HG03139 (cell line): ENCODE data around the gene PLEKHH1.
A peak's percentile ranks its signal among the peaks of the same experiment; 100 is the strongest.
"Not testable (repeated sequence)": the region's sequence is repeated elsewhere in the genome, so short reads cannot be mapped to it uniquely, and the experiment has no call there.

ENCODE experiments used
- ATAC-seq: cut with Tn5 transposase; IDR thresholded peaks from one replicate; pipeline ENCODE4 v1.9.1; 2021; ENCODE audit not compliant: unreplicated experiment

PLEKHH1 gene

DNA sequence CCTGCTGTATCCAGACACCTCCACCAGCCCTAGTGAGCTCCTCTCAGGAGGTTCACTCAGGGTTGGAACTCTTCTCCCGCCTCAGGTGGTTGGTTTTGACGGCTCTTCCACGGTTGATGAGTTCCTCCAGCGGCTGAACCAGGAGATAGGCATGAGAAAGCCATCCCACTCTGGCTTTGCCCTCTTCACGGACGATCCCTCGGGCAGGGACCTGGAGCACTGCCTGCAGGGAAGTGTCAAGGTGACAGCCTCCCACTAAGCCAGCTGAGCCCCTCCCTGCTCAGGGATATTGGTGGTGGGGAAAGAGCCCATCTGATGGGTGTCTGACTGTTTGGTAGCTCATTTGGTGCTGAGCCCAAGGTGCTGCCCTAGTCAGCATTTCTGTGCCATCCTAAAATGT, 46.5 kb downstream of the PLEKHH1 start:
- no peak for ATAC-seq

DNA sequence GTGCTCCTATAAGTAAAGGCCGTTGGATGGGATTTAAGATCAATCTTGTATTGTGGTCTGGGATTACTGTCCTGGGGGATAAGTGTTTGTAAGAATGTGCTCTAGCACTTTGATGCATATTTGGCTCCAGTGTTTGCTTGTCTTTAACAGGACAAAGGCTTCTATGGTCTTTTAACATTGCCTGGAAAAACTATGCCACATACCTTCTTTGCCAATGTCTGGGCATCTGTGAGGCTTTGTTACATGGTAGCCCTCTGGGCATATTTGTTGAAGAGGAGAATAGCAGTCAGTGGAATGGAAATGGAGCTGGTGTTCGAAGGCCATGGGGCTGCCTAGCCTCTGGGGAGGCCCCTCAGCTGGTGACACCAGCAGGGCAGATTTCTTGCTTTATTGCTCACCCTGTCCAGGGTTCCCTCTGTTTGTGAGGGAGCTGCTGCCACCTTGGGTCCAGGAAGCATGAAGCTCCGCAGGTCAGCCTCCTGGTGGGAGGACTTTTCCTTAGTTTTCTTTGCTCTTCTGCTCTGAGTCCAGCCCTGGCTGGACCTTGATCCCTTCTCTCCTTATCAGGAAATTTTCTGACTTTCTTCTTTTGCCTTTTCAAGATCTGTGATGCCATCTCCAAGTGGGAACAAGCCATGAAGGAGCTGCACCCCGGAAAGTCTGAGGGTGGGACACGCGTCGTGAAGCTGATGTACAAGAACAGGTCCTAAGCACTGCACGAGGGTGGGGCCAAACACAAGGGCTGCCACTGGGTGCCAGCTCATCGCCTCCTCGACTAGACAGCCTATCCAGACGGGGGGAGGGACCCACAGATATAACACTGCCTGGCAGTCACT, 47.5 kb downstream of the PLEKHH1 start:
- ATAC-seq: no peak

DNA sequence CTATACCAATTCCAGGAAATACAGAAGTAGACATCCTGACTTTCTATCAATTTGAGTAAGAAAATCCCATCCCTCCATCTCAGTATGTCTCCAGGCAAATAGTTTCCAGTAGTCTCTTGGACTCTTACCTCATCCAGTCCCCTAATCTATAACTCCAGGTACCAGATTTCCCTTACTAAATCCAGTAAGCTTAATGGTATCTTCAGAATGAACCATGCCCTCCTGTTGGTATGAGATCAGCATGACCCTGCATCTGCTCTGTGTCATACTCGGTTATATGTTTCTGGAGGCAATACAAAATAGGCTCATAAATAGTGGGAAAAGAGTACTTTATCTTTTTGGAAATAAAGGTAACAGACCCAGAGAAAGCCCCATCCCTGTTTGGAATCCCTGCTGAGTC, 48.6 kb downstream of the PLEKHH1 start:
- ATAC-seq: no peak

DNA sequence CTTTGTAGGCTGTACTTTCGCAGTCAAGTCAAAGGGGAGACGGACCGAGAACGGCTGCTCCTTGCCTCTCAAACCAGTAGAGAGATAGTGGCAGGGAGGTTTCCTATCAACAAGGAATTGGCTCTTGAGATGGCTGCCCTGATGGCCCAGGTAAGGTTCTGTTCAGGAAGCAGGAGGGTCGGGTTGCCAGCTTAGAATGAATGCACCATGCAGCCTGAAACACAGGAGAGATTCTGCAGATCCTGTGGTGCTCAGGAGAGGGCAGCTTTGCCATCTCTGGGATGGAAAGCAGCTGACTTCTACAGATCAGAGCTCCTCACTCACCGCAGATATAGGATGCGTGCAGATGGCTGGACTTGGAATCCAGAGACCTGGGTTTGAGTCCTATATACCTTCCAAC, 49.0 kb downstream of the PLEKHH1 start:
- no peak for ATAC-seq

DNA sequence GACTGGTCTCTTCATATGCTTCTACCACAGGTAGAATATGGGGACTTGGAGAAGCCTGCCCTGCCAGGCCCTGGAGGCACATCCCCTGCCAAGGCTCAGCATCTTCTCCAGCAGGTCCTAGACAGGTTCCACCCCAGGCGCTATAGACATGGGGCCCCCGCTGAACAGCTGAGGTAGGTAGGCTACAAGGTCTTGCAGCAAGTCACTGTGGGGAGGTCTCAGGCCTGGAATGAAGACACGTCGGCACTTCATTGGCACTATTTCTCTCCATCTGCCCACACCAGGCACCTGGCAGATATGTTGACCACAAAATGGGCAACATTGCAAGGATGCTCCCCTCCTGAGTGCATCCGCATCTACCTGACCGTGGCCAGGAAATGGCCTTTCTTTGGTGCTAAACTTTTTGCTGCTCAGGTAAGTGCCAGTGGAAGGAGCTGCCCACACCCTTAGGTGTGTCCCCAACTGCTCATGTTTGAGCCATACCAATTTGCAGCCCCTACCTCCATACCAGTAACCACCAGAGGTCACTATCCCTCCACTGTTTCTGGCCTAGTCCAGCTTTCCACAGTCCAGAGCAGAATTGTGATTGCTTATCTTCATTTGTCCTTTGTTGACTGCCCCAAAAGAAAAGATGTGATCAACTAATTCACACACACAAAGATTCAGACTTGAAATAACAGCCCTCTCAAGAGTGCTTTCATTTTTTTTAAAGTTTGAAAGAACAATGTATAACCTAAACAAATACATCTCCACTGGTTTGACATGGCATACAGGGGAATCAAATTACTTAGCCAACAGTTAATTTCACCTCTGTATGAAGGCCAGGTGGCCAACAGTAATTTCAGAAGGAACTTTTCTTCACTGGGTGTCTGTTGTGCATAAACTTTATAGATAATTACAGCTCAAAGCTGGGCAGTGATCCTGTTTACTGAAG, 50.9 kb downstream of the PLEKHH1 start:
- ATAC-seq: no peak

DNA sequence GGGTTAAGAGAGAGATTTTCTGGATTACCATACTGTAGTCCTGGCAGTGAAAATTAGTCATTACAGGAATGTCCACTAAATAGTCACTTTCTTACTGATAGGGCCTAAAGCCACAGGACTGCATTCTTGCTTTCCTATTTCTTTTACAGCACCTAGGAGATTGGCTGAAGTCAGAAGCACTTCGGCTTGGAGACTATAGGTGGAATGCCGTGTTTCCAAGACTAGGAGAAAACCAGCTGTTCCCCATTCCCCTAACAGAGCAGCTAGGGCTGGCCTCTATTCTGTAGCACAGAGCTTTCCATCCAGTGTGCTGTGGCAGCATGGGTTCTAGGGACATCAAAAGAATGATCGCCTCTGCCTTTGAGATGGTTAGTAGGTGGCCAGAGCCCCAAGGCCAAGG, 51.9 kb downstream of the PLEKHH1 start:
- no peak for ATAC-seq

DNA sequence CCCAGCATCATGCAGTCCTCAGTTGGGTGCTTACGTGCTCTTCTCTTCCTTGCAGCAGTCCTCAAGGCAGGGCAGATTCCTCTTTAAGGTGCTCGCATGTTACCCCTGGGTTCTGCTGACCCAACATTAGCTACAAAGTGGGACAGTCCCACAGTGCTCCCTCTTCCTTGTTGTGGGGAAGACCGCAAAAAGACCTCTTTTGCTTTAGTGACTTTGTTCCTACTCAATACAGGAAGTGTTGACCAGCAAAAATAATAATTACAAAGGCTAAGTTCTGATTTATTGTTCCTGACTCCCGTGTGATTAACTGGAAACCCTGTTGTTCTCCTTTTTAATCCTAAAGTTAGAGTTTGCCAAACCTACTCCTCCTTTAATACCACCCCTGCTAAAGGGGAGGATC, 53.3 kb downstream of the PLEKHH1 start:
- no peak for ATAC-seq

DNA sequence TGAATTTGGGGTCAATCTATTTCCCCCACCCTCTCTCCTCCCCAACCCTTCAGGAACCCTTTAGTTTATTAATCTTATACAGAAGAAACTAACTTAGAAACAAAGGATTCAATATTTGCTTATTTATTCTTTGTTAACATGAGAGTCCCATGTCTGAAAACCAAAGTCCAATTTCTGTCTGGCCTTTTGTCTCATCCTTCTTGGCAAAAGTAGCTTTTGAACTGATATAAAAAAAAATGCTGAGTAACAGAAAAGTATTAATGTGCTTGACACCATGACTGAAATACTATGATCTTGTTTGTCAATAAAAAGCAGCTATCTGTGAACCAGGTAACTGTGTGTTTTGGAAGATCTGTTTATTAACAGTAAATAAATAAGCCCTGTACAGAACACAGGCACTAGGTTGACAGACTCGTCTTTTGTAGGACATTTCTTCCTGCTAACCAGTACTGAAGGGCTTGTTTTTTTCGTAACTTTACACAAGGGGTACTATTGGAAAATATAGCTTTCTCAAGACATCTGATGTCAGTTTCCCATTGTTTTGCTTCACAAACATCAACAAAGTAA, 56.2 kb downstream of the PLEKHH1 start:
- no peak for ATAC-seq

DNA sequence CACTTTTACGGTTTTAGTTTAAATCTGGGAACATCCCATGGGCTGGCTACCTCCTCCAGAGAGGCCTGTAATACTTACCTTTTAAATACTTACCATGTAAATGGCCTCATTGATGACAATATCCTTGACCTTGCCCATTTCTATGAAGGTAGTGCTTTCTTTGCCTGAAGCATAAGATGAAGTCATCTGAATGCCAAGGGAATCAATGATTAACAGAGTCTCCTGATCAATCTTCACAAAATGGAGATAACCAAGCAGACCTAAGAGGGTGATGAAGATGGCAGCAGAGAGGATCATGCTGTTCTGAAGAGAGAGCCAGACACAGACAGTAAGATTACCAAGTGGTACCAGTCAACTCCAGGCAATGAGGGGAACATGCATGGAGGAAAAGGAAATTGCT, 60.6 kb downstream of the PLEKHH1 start:
- ATAC-seq: not testable (repeated sequence)

DNA sequence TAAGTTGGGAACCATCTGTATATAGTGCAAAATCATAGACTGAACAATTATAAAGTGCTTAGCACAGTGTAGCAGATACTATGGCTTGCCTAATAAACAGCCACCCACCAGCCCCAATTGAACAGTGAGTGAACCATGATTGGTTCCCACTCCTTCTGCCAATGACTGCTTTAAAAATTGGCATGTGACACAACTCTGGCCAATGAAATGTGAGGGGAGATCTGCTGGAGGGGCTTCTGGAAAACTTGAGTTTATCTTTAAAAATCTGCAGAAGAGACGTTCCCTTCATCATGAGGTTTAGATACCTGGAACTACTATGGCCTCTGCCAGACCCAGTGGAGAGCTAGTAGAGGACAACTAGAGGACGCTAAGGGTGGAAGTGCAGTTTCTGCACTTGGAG, 62.3 kb downstream of the PLEKHH1 start:
- no peak for ATAC-seq

DNA sequence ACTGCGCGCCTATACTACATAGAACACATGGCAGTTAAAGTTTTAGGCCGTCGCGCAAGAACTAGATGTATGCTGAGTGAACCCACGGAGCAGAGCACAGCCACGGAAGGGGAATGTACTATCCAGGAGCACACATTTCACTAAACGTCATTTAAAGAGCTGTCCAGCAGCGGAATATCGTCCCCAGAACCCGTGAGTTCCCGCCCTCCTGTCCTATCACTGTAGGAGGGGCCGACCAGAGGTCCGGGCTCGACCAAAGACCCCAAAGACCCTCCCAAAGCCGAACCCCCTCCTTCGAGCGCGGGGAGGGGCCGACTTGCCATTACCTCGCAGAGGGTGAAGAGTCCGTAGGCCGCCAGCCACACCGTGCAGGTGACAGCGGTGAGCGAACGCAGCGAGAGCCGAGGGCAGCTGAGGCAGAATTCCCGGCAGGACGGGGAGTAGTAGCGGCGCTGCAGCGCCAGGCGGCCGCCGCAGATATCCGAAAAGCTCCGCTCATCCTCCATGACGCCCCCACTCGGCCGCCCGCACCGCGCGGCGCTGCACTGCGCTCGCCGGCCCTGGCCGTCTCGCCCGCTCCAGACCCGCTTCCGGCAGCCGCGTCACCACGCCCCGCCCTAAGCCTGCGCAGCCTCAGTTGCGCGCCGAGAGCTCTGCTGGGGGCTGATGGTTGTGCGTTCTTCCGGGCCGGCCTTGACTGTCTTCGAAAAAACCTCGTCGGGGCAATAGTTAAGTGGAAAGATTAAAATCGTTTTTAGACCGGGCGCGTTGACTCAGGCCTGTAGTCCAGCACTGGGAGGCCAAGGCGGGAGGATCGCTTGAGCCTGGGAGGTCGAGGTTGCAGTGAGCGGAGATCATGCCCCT, 66.8 kb downstream of the PLEKHH1 start, which contains the start of gene PIGH:
Gene PIGH, minus strand, starts transcription at position 571 of the 864 bp plus-strand sequence. Its CDS starts 65 bp downstream, at position 506.
- peak; percentile 93 for ATAC-seq

DNA sequence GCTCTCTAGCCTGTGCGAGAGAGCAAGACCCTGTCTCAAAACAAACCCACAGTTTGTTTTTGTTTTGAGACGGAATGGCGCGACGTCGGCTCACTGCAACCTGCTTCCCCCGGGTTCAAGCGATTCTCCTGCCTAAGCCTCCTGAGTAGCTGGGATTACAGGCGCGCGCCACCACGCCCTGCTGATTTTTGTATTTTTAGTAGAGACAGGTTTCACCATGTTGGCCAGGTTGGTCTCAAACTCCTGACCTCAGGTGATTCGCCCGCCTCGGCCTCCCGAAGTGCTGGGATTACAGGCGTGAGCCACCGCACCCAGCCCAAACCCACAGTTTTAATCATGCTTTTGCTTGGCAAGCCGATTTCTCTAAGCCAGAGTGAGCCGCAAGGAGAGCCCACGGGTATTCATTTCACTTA, 67.5 kb downstream of the PLEKHH1 start:
- ATAC-seq: not testable (repeated sequence)

DNA sequence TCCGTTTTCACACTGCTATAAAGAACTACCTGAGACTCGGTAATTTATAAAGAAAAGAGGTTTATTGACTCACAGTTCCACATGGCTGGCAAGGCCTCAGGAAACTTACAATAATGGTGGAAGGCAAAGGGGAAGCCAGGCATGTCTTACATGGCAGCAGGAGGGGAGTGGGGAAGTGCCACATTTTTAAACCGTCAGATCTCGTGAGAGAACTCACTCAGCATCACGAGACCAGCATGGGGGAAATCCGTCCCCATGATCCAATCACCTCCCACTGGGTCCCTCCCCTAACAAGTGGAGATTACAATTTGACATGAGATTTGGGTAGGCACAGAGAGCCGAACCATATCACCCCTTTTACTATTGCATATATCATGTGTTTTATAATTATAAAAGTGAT, 69.0 kb downstream of the PLEKHH1 start:
- no peak for ATAC-seq

DNA sequence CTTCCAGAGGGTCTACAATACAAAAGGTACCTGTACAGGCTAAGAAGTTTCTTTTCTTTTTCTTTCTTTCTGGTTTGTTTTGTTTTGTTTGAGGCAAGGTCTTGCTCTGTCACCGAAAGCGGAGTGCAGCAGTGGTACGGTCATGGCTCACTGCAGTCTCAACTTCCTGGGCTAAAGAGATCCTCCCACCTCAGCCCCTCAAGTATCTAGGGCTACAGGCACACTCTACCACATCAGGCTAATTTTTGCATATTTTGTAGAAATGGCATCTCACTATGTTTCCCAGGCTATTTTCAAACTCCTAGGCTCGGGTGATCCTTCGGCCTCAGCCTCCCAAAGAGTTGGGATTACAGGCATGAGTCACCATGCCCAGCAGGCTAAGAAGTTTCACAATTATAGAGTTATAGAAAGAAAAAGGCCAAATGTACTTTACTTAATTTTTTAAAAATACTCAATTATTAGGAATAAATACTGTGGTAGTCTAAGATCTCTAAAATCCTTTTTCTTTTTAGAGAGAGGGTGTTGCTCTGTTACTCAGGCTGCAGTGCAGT, 70.0 kb downstream of the PLEKHH1 start:
- ATAC-seq: peak; percentile 53

DNA sequence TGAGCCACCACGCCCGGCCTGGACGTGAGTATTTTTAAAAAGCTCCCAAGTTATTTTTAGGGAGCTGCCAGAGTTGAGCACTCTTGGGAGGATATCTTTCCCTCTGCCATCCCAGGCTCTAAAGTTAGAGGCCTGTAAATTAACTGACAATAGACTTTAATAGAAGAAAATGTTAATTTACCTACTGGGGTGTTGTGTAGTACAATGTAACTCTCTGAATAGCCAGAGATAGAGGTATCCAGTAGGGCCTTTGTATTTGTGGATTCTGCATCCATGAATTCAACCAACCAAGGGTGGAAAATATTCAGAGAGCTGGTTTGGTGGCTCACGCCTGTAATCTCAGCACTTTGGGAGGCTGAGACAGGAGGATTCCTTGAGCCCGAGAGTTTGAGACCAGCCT, 74.6 kb downstream of the PLEKHH1 start:
- no peak for ATAC-seq

DNA sequence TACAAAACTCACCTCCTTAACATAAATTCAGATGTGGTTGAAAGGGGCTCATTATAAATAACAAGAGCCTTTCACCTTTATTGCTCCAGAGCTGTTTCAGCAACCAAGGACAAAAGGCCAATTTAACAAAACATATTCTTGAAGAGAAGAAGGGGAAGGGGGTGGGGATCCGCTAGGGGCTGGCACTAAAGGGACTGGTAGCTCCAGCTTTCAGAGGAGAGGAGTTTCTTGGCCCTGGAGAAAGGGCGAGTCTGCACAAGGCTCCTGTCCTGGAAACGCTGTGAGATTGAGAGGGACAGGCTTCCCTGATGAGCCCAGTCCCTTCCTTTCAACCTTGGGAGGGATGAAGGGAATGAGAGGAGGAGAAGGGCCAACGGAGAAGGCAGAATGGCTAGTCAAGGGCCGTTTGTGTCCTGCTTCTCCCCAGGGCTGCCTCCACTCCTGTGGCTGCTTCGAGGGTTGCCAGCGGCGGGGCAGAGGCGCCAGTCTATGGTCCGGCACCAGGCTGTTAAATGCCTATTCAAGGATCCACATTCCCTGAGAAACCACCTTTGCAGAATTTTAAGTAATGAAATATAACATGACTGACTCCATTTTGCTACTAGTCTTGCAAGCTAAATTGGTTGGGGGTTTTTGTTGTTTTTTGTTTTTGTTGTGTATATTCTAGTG, 76.7 kb downstream of the PLEKHH1 start:
- no peak for ATAC-seq

DNA sequence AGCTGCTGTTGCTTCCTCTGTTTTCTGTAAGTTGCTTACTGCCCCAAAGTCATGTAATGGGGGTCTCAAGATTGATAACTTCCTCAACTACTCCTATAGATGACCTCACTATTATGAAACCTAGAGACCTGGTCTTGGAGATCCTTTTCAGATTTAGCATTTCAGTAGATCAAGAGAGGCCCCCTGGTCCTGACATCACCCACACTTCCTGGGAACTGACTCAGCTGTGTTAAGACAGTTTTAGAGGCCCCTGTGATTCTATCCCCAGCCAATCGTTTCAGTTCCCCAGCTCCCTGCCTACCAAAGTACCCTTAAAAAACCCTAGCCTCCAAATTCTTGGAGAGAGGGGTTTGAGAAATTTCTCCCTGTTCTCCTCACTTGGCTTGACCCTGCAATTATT, 77.4 kb downstream of the PLEKHH1 start:
- no peak for ATAC-seq

DNA sequence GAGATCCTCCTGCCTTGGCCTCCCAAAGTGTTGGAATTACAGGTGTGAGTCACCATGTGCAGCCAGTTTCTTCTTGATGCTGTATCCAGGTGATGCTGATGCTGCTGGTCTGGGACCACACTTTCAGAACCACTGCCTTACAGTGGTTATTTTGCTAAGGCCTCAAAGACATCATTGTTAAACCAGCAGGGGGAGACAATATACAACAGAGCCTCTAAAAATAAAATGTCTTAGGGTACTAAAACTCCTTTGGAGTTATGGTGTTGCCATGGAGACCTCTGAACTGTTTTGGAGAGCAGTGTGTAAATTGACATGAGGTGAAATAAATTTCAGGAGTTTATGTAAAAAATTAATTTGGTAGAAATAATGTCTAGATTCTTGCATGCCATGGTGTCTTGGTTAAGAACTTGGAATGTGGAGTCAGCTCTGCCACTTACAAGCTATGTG, 85.5 kb downstream of the PLEKHH1 start:
- ATAC-seq: no peak

DNA sequence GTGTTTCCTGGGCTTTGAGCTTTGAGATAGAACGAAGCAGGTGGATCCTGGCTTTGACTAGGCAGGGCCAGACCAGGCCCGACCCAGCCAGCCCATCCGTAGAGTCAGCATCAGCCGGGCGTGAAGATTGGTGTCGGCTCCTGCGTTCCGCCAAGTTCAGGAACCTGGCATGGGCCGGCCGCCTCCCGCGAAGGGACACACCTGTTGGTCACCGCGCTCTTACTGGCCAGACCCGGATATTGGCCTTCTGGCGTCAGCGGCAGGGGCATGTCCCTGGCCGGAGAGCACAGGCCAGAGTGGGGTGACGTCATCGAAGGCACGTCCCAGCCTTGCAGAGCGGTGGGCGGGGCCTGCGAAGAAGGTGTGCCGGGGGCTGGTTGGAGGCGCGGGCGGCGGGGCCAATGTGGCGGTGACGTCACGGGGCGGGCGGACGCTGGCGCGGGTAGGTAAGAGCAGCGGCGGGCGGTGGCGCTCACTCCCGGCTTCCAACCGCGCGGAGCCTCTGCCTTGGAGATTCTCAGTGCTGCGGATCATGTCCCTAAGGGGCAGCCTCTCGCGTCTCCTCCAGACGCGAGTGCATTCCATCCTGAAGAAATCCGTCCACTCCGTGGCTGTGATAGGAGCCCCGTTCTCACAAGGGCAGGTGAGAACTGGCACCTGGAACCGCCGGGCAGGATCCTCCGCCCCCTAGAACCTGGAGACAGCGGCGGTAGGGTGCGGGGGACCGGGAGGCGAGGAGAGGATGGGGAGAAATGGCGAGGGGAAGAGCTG, 86.5 kb downstream of the PLEKHH1 start, which contains the start of gene ARG2:
Gene ARG2, plus strand, starts transcription at position 475 of the 771 bp plus-strand sequence. Its CDS starts 58 bp downstream, at position 533.
- peak; percentile 97 for ATAC-seq
